Panc1 (cell line): ENCODE measurements around the gene TMEM132E.

Experiments used
- POLR2AphosphoS5 ChIP-seq: IDR thresholded peaks from 2 replicates; pipeline ENCODE4 v1.6.1; 2012; ENCODE audit warnings: mild to moderate bottlenecking, low read depth, low read length, moderate library complexity
- SIN3A ChIP-seq: IDR thresholded peaks from 2 replicates; pipeline ENCODE4 v1.6.1; 2012; ENCODE audit warnings: low read depth, mild to moderate bottlenecking, low read length, moderate library complexity, borderline replicate concordance; ENCODE audit not compliant: insufficient read depth
- TF ChIP-seq, protein P1 (sequence below): fragments of 450-650 bp; IDR thresholded peaks from 2 replicates; pipeline ENCODE4 v1.5.1; 2017; ENCODE audit warnings: mild to moderate bottlenecking
- TF ChIP-seq, protein P2 (sequence below), 2 experiments: IDR thresholded peaks; 2 replicates each; pipeline ENCODE4 v1.6.1; 2011 to 2012; ENCODE audit warnings: low read depth in 2 of 2, control low read depth in 1 of 2, low read length in 1 of 2, mild to moderate bottlenecking in 1 of 2, moderate library complexity in 1 of 2; ENCODE audit not compliant: insufficient read depth in 1 of 2

DNA sequence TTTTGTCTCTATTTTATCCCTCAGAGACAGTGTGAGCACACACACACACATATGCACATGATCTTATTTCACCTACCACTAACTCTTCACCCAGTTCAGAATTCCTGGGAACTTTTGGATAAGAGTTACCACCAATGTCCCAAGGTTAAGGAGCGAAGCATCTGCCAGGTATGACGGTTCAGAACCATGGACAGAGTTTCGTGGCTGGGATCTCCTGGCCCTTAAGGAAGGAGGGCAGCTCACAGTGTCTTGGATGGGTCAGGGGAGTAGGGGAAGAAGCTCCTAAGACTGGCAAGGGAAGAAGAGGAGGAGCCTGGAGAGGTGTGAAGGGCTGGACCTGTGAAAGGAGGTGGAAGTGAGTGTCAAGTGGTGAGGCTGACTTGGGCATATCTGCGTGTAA lies 23.0 kb upstream of the TMEM132E start:
- TF ChIP-seq POLR2AphosphoS5: no peak
- TF ChIP-seq, protein P1, sequence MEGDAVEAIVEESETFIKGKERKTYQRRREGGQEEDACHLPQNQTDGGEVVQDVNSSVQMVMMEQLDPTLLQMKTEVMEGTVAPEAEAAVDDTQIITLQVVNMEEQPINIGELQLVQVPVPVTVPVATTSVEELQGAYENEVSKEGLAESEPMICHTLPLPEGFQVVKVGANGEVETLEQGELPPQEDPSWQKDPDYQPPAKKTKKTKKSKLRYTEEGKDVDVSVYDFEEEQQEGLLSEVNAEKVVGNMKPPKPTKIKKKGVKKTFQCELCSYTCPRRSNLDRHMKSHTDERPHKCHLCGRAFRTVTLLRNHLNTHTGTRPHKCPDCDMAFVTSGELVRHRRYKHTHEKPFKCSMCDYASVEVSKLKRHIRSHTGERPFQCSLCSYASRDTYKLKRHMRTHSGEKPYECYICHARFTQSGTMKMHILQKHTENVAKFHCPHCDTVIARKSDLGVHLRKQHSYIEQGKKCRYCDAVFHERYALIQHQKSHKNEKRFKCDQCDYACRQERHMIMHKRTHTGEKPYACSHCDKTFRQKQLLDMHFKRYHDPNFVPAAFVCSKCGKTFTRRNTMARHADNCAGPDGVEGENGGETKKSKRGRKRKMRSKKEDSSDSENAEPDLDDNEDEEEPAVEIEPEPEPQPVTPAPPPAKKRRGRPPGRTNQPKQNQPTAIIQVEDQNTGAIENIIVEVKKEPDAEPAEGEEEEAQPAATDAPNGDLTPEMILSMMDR: no peak
- TF ChIP-seq, protein P2, sequence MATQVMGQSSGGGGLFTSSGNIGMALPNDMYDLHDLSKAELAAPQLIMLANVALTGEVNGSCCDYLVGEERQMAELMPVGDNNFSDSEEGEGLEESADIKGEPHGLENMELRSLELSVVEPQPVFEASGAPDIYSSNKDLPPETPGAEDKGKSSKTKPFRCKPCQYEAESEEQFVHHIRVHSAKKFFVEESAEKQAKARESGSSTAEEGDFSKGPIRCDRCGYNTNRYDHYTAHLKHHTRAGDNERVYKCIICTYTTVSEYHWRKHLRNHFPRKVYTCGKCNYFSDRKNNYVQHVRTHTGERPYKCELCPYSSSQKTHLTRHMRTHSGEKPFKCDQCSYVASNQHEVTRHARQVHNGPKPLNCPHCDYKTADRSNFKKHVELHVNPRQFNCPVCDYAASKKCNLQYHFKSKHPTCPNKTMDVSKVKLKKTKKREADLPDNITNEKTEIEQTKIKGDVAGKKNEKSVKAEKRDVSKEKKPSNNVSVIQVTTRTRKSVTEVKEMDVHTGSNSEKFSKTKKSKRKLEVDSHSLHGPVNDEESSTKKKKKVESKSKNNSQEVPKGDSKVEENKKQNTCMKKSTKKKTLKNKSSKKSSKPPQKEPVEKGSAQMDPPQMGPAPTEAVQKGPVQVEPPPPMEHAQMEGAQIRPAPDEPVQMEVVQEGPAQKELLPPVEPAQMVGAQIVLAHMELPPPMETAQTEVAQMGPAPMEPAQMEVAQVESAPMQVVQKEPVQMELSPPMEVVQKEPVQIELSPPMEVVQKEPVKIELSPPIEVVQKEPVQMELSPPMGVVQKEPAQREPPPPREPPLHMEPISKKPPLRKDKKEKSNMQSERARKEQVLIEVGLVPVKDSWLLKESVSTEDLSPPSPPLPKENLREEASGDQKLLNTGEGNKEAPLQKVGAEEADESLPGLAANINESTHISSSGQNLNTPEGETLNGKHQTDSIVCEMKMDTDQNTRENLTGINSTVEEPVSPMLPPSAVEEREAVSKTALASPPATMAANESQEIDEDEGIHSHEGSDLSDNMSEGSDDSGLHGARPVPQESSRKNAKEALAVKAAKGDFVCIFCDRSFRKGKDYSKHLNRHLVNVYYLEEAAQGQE (IDR thresholded peaks at IDR 0.05; ENCODE audit: insufficient read depth in 1 of 2, low read depth in 2 of 2, low read length in 1 of 2): peak; percentile 91 to 92
- TF ChIP-seq SIN3A: no peak
